LNCAP (cell line): Measurements from ENCODE around the gene CUBN.
A peak's percentile ranks its signal among the peaks of the same experiment; 100 is the strongest.

Experiments
- CTCF ChIP-seq: fragments of 450-650 bp; IDR thresholded peaks from 2 replicates; pipeline ENCODE4 v1.5.1; 2017; ENCODE audit warnings: mild to moderate bottlenecking

CUBN gene

DNA sequence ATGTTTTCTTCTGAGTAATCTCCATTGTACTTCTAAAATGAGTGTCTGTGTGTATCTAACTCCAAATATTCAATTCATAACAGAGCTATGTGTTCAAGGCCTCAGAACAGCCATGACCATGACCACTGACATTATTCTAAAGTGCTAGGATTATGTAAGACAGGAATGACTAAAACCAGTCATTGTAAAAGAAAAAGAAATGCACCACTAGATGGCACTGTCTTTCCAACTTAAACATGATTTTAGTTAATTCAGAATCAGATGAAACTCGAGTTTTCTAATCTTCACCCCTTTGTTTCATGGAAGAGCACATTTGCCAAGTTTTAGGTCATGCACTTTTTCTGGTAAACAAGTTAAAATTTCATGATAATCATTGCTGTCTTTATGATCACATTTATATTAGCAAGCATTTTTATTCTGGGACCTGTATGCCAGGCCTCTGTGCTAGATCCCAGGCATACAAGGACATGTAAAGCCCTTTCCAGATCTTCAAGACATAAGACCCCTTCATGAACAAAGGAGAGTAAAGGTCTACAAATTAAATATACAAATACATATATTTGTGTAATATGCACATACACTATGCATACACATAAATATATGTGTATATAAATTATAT, 286.2 kb downstream of the CUBN start:
- TF ChIP-seq CTCF: peak; percentile 50

DNA sequence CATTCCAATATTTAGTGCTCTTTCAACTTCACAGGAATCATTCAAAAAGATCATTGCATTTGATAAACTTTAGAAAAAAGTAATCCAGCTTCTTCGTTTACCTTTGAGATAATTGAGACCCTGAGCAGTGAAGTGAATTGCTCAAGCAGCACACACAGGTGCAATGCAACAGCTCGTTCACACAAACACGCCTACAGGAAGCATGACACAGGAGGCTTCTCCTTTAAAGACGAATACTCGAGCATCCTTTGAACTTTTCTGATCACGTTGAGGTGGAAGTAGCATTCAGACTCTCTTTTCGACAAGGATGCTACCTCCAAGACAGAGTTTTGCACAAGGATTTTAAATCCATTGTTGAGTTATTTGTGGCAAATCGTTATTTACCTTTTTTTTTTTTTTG, 294.4 kb downstream of the CUBN start:
- no peak for TF ChIP-seq CTCF

GRCh38 chr10:16832351-16833080, 297.1 kb downstream of the CUBN start:
- TF ChIP-seq CTCF: no peak

- no peak for TF ChIP-seq CTCF
Observed at GRCh38 chr10:16828701-16829175, 300.9 kb downstream of the CUBN start.

DNA sequence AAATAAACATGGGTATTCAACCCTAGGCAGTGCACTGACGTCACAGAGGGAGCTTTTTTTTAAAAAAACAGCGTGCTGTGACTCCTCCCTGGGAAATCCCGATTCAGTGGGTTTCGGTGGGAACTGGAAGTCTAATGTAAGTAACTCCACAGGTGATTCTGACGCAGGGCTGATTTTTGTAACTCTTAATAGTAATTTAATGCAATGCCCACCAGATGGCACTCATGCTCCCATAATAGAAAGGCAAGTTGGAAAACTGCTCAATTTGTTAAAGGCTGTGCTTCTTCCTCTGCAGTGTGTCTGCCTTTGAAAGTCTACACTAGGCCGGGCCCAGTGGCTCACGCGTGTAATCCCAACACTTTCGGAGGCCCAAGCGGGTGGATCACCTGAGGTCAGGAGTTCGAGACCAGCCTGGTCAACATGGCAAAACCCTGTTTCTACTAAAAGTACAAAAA, 301.5 kb downstream of the CUBN start:
- TF ChIP-seq CTCF: peak; percentile 49; the same call in 1 of the 2 replicates

DNA sequence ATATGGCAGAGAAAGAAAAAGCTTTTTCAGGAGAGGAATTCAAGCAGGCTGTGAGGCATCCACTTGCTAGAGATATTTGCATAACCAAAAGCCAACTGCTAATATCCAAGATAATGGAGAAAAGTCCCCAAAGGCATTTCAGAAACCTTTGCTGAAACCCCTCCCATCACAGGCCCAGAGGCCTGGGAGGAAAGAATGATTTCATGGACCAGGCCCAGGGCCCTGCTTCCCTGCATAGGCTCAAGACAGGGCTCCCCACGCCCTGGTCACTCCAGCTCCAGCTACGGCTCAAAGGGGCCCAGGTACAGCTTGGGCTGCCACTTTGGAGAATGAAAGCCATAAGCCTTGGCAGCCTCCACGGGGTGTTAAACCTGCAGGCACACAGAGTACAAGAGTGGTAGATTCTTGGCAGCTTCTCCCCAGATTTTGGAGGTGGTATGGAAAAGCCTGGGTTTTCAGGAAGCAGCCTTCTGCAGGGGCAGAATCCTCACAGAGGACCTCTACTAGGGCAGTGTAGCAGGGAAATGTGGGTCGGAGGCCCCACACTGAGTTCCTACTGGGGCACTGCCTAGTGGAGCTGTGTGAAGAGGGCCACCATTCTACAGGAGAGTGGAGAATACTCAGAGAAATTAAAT, 306.8 kb downstream of the CUBN start:
- TF ChIP-seq CTCF: no peak

GRCh38 chr10:16822027-16822426, 307.6 kb downstream of the CUBN start:
- no peak for TF ChIP-seq CTCF
